Measurements from ENCODE around the gene DAB2. TPM values are rescaled to one million over a fixed set of nuclear protein-coding genes. Genes with fewer than 3 reads are reported as not detected.
A peak's percentile ranks its signal among the peaks of the same experiment; 100 is the strongest.
"Not testable (repeated sequence)": the region's sequence is repeated elsewhere in the genome, so short reads cannot be mapped to it uniquely, and the experiment has no call there.

DAB2 gene
- total RNA-seq, 1 donor from 2014 or later = 72.7 TPM

- no peak for DNase-seq (ENCODE audit: low read depth, low spot score)
Measured at GRCh38 chr5:39422728-39423285, 2.0 kb downstream of the DAB2 start.

- no peak for DNase-seq (ENCODE audit: low read depth, low spot score)
Measured at GRCh38 chr5:39422036-39422606, 2.7 kb downstream of the DAB2 start.

- no peak for DNase-seq (ENCODE audit: low read depth, low spot score)
Measured at GRCh38 chr5:39420482-39421145, 4.2 kb downstream of the DAB2 start.

- no peak for DNase-seq (ENCODE audit: low read depth, low spot score)
Measured at GRCh38 chr5:39419796-39420195, 5.0 kb downstream of the DAB2 start.

GRCh38 chr5:39417979-39418378 is 6.8 kb downstream of the DAB2 start:
- no peak for DNase-seq (ENCODE audit: low read depth, low spot score)

- no peak for DNase-seq (ENCODE audit: low read depth, low spot score)
Measured at GRCh38 chr5:39415201-39415600, 9.6 kb downstream of the DAB2 start.

GRCh38 chr5:39414426-39414825 is 10.4 kb downstream of the DAB2 start:
- DNase-seq (ENCODE audit: low read depth, low spot score) = no peak

GRCh38 chr5:39413771-39414170 is 11.0 kb downstream of the DAB2 start:
- DNase-seq (ENCODE audit: low read depth, low spot score) = no peak

GRCh38 chr5:39412721-39413394 is 11.9 kb downstream of the DAB2 start:
- no peak for DNase-seq (ENCODE audit: low read depth, low spot score)

- DNase-seq (ENCODE audit: low read depth, low spot score) = no peak
Measured at GRCh38 chr5:39411985-39412384, 12.8 kb downstream of the DAB2 start.

GRCh38 chr5:39411061-39411460 is 13.7 kb downstream of the DAB2 start:
- DNase-seq (ENCODE audit: low read depth, low spot score) = peak; percentile 45

GRCh38 chr5:39409033-39409432 is 15.7 kb downstream of the DAB2 start:
- no peak for DNase-seq (ENCODE audit: low read depth, low spot score)

GRCh38 chr5:39405083-39405843 is 19.5 kb downstream of the DAB2 start:
- DNase-seq (ENCODE audit: low read depth, low spot score) = no peak

- DNase-seq (ENCODE audit: low read depth, low spot score) = not testable (repeated sequence)
Measured at GRCh38 chr5:39403761-39404160, 21.0 kb downstream of the DAB2 start.

GRCh38 chr5:39402140-39402539 is 22.6 kb downstream of the DAB2 start:
- not testable (repeated sequence) for DNase-seq (ENCODE audit: low read depth, low spot score)

- no peak for DNase-seq (ENCODE audit: low read depth, low spot score)
Measured at GRCh38 chr5:39400713-39401578, 23.8 kb downstream of the DAB2 start.

GRCh38 chr5:39399135-39400036 is 25.4 kb downstream of the DAB2 start:
- DNase-seq (ENCODE audit: low read depth, low spot score) = no peak

- no peak for DNase-seq (ENCODE audit: low read depth, low spot score)
Measured at GRCh38 chr5:39396843-39397242, 27.9 kb downstream of the DAB2 start.

- no peak for DNase-seq (ENCODE audit: low read depth, low spot score)
Measured at GRCh38 chr5:39395521-39395920, 29.3 kb downstream of the DAB2 start.

GRCh38 chr5:39394946-39395345 is 29.8 kb downstream of the DAB2 start:
- DNase-seq (ENCODE audit: low read depth, low spot score) = peak; percentile 51
